OCI-LY7 (cell line): ENCODE data around the gene DTX1. TPM values are rescaled to one million over a fixed set of nuclear protein-coding genes. Genes with fewer than 3 reads are reported as not detected.

Source experiments
- BruUV-seq: library from RNA; stranded (reverse); fragments of 400-500 nt; replicated peaks from 2 replicates; lab custom pipeline; 2021; lab: Mats Ljungman, UMichigan
- CTCF ChIA-PET: fragments of 300-600 bp; sonication (Branson Sonifier 250); formaldehyde crosslinking; loops from one replicate; lab custom pipeline; 2022; ENCODE audit warnings: antibody characterized with exemption; ENCODE audit not compliant: unreplicated experiment; lab: Charles Lee
- POLR2A ChIA-PET: fragments of 300-600 bp; sonication (Branson Sonifier 250); formaldehyde crosslinking; loops from one replicate; lab custom pipeline; 2022; ENCODE audit warnings: antibody characterized with exemption; lab: Charles Lee
- DNase-seq: peaks from one replicate; pipeline ENCODE4 v3.0.0-alpha.2; 2015; ENCODE audit warnings: low spot score
- H2AFZ ChIP-seq: fragments of 200-600 bp; sonication (generic), shearing (Covaris generic); 2 replicates; pipeline ENCODE4 v1.6.1; 2014; ENCODE audit warnings: mild to moderate bottlenecking, antibody characterized with exemption, low read length, moderate library complexity
- H3K27ac ChIP-seq: fragments of 200-600 bp; sonication (generic); 2 replicates; pipeline ENCODE4 v1.5.1; 2014; ENCODE audit warnings: mixed run types, low read depth, mild to moderate bottlenecking, moderate library complexity, low read length, inconsistent platforms; ENCODE audit not compliant: poor library complexity, severe bottlenecking
- H3K36me3 ChIP-seq: fragments of 200-600 bp; sonication (generic); 2 replicates; pipeline ENCODE4 v1.6.1; 2014; ENCODE audit warnings: mild to moderate bottlenecking, antibody characterized with exemption, low read length, moderate library complexity, mixed read lengths; ENCODE audit not compliant: insufficient read depth
- H3K4me1 ChIP-seq: fragments of 200-600 bp; sonication (generic); 2 replicates; pipeline ENCODE4 v1.5.1; 2014; ENCODE audit warnings: mild to moderate bottlenecking, low read length; ENCODE audit not compliant: insufficient read depth, poor library complexity, severe bottlenecking
- H3K4me2 ChIP-seq: fragments of 200-600 bp; sonication (generic); 2 replicates; pipeline ENCODE4 v1.6.1; 2014; ENCODE audit warnings: mild to moderate bottlenecking, low read length
- H3K4me3 ChIP-seq: fragments of 200-600 bp; sonication (generic); 2 replicates; pipeline ENCODE4 v1.5.1; 2014; ENCODE audit warnings: mild to moderate bottlenecking, low read depth, low read length; ENCODE audit not compliant: poor library complexity, severe bottlenecking
- H3K79me2 ChIP-seq: fragments of 200-600 bp; sonication (generic); 2 replicates; pipeline ENCODE4 v1.6.1; 2016; ENCODE audit warnings: low read depth, mild to moderate bottlenecking, low read length, moderate library complexity, mixed read lengths; ENCODE audit not compliant: insufficient read depth
- H3K9me2 ChIP-seq: fragments of 200-600 bp; sonication (generic); 2 replicates; pipeline ENCODE4 v1.6.1; 2016; ENCODE audit warnings: mild to moderate bottlenecking, low read length, mixed read lengths; ENCODE audit not compliant: insufficient read depth
- H3K9me3 ChIP-seq: fragments of 200-600 bp; sonication (generic); 2 replicates; pipeline ENCODE4 v1.6.1; 2014; ENCODE audit warnings: mild to moderate bottlenecking, mixed run types, low read length, mixed read lengths
- H4K20me1 ChIP-seq: fragments of 200-600 bp; sonication (generic); 2 replicates; pipeline ENCODE4 v1.6.1; 2014; ENCODE audit warnings: mild to moderate bottlenecking, antibody characterized with exemption, low read length, moderate library complexity, mixed read lengths; ENCODE audit not compliant: insufficient read depth
- CTCF ChIP-seq: fragments of 200-600 bp; sonication (generic); conservative IDR thresholded peaks from 2 replicates; pipeline ENCODE4 v1.5.1; 2014; ENCODE audit warnings: mild to moderate bottlenecking, antibody characterized with exemption, low read length, moderate library complexity, mixed read lengths
- EZH2phosphoT487 ChIP-seq: fragments of 200-600 bp; sonication (generic); IDR thresholded peaks from 2 replicates; pipeline ENCODE4 v1.6.1; 2018; ENCODE audit warnings: low read depth, borderline replicate concordance, mild to moderate bottlenecking, mixed run types, antibody characterized with exemption, low read length, moderate library complexity, mixed read lengths
- intact Hi-C: fragments of 100-400 bp; cut with micrococcal nuclease; formaldehyde crosslinking; loops from one replicate; pipeline ENCODE4 v1.10.0; 2022; ENCODE audit not compliant: unreplicated experiment
- total RNA-seq, 2 experiments: library from RNA; depleted of rRNA in 1 of 2; stranded (reverse); fragments of >200 nt in 1 of 2; shearing (Covaris generic) in 1 of 2; gene quantifications; 2 replicates each; pipeline ENCODE4 v1.2.3, GENCODE V29; 2014 to 2022

Gene DTX1
- total RNA-seq, 2 experiments from 2014 or later: 293 to 535 TPM

GRCh38 chr12:113099364-113099763 is 42.8 kb downstream of the DTX1 start:
- Histone ChIP-seq H3K4me2 (peak overlapping the region; percentile 43; the same call in 1 of the 2 replicates), H2AFZ (no peak overlapping the region), H3K79me2 (no peaks in the 10 kb centered on the region), H3K27ac (peak overlapping the region; percentile 88), H3K9me2 (no peaks in the 10 kb centered on the region), H3K9me3 (no peaks in the 10 kb centered on the region), H3K36me3 (peaks cover 88% of the 10 kb centered on the region), H4K20me1 (no peaks in the 10 kb centered on the region), H3K4me1 (peaks cover 79% of the 10 kb centered on the region), H3K4me3 (no peak overlapping the region)
- no TSS peak for BruUV-seq
- CTCF ChIA-PET: interaction anchor here (2.9 kb wide), 1 partner anchor 51 kb away, joined by 8 read pairs; no protein-coding TSS in a partner anchor
- no peak for DNase-seq
- TF ChIP-seq EZH2phosphoT487 (no peak), CTCF (no peak)
- POLR2A ChIA-PET: interaction anchor here (1.1 to 1.5 kb wide), 2 partner anchors 51 to 73 kb away, joined by 4 to 9 read pairs; no protein-coding TSS in a partner anchor
- intact Hi-C loops: loop anchor here (2.0 kb wide), 3 partner anchors 25 to 53 kb away; partner anchors contain the start of gene RASAL1

GRCh38 chr12:113099764-113100163 is 43.2 kb downstream of the DTX1 start:
- no peak for DNase-seq
- peaks cover 88% of the 10 kb centered on the region for H3K36me3 ChIP-seq
- H3K9me2 ChIP-seq: no peaks in the 10 kb centered on the region
- no peak for TF ChIP-seq CTCF
- TF ChIP-seq EZH2phosphoT487: no peak
- no peaks in the 10 kb centered on the region for H3K79me2 ChIP-seq
- POLR2A ChIA-PET: interaction anchor here (0.7 to 1.1 kb wide), 3 partner anchors 36 to 73 kb away, joined by 3 to 4 read pairs (median 3); partner anchors contain the start of gene RASAL1
- no peaks in the 10 kb centered on the region for H3K9me3 ChIP-seq
- no TSS peak for BruUV-seq
- no peak overlapping the region for H3K4me3 ChIP-seq
- H3K4me2 ChIP-seq: no peak overlapping the region
- H2AFZ ChIP-seq: no peak overlapping the region
- CTCF ChIA-PET: interaction anchor here (1.3 to 2.9 kb wide), 2 partner anchors 51 to 55 kb away, joined by 3 to 8 read pairs; no protein-coding TSS in a partner anchor
- peak overlapping the region; percentile 88 for H3K27ac ChIP-seq
- H3K4me1 ChIP-seq: peaks cover 79% of the 10 kb centered on the region
- no peaks in the 10 kb centered on the region for H4K20me1 ChIP-seq
- intact Hi-C loops: loop anchor here (2.0 kb wide), 3 partner anchors 25 to 53 kb away; partner anchors contain the start of gene RASAL1

DNA sequence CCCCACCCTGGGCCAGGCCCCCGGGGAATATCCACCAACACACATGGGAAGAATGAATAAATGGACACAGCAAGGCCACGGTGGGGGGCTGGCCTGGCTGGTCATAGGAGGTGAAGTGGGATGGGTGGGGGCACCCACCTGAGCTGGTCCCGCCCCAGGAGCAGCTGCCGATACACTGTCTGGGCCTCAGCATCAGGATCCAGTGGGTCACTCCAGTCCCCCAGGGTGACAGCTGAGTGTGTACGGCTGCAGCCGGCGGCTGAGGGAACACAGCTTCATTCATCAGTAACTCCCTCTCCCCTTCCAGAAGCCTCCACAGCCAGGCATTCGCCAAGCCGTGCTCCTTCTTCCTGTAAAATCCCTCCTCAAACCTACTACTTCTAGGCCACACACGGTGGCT is 45.2 kb downstream of the DTX1 start:
- Histone ChIP-seq H3K9me2 (no peaks in the 10 kb centered on the region), H2AFZ (no peak overlapping the region), H3K4me2 (peak overlapping the region; percentile 37; the same call in 1 of the 2 replicates), H3K27ac (peak overlapping the region; percentile 74), H3K79me2 (no peaks in the 10 kb centered on the region), H3K36me3 (peaks cover 88% of the 10 kb centered on the region), H4K20me1 (no peaks in the 10 kb centered on the region), H3K4me3 (no peak overlapping the region), H3K9me3 (no peaks in the 10 kb centered on the region), H3K4me1 (peaks cover 73% of the 10 kb centered on the region)
- POLR2A ChIA-PET: interaction anchor here (1.0 to 2.0 kb wide), 4 partner anchors 9 to 75 kb away, joined by 3 to 7 read pairs (median 5); no protein-coding TSS in a partner anchor
- CTCF ChIA-PET: no interaction called here
- no peak for DNase-seq
- no TSS peak for BruUV-seq
- no peak for TF ChIP-seq EZH2phosphoT487
- TF ChIP-seq CTCF: no peak
- intact Hi-C loops: no loop called here
